Testis (tissue), 2 donors: ENCODE measurements around the gene TTLL8.

Experiments used
- POLR2A ChIP-seq: fragments of 450-650 bp; IDR thresholded peaks from one replicate; pipeline ENCODE4 v1.6.1; 2017; ENCODE audit warnings: antibody characterized with exemption, mild to moderate bottlenecking, moderate library complexity
- TF ChIP-seq, protein P1 (sequence below), 3 experiments: fragments of 450-650 bp in 2 of 3; fragments of 200-600 bp in 1 of 3; sonication (generic) in 1 of 3; IDR thresholded peaks; one replicate each; pipeline ENCODE4 v1.5.1; 2016 to 2019; ENCODE audit warnings: antibody characterized with exemption in 3 of 3, mild to moderate bottlenecking in 2 of 3, moderate library complexity in 1 of 3

DNA sequence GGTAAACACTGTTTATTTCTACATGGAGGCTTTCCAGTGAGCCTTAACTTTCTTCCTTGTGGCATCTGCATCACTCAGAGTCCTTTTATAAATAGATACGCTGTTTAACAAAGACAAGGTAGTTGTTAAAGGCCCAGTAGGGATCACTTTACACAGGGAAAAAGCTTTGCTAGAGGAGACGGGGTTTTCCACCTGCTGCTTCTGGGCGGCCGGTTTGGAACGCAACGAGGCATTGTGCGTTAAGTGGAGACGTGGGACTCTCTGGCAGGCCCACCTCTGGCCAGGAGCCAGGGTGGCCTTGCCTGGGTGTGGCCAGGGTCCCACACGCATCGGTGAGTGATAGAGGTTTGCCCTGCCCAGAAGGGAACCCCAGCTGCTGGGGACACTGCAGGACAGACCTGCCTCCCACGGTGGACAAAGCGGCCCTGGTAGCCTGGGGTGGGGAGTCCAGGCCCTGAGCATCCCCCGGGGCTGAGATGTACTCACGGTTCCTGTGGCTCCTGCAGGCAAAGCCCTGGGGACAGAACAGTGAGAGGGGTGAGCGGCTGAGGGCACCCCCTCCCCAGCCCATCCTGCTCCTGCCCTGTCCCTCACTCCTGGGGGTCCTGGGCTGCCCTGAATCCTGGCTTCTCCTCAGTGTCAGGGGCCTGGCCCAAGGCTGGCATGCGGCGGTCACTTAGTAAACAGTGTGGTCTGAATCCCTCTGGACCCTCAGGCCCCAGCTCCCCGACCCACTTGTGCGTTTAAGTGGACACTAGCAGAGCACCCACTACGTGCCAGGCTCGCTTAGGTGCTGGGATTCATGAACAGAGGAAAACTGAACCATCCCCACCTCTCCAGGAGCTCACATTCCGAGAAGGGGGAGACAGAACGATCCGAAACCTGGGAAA lies 49.7 kb downstream of the TTLL8 start:
- TF ChIP-seq, protein P1, sequence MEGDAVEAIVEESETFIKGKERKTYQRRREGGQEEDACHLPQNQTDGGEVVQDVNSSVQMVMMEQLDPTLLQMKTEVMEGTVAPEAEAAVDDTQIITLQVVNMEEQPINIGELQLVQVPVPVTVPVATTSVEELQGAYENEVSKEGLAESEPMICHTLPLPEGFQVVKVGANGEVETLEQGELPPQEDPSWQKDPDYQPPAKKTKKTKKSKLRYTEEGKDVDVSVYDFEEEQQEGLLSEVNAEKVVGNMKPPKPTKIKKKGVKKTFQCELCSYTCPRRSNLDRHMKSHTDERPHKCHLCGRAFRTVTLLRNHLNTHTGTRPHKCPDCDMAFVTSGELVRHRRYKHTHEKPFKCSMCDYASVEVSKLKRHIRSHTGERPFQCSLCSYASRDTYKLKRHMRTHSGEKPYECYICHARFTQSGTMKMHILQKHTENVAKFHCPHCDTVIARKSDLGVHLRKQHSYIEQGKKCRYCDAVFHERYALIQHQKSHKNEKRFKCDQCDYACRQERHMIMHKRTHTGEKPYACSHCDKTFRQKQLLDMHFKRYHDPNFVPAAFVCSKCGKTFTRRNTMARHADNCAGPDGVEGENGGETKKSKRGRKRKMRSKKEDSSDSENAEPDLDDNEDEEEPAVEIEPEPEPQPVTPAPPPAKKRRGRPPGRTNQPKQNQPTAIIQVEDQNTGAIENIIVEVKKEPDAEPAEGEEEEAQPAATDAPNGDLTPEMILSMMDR (IDR thresholded peaks at IDR 0.05) = no peak
- no peak for TF ChIP-seq POLR2A
